T47D (cell line): Measurements from ENCODE around the gene CDK16.

ENCODE experiments used
- DNase-seq, 2 experiments: peaks; one replicate each; pipeline versions ENCODE4 v3.0.0 to v3.0.0-alpha.2; 2011 to 2012; ENCODE audit warnings: low read depth in 1 of 2, low spot score in 1 of 2
- JUND ChIP-seq: IDR thresholded peaks from 2 replicates; pipeline ENCODE4 v1.6.1; 2012; ENCODE audit warnings: low read depth
- in situ Hi-C: cut with HindIII; loops from 2 replicates; pipeline ENCODE4 v1.10.0; 2016; ENCODE audit warnings: low sequenced_read_pairs, low pct_unique_long_range_greater_than_20kb

CDK16 gene

DNA sequence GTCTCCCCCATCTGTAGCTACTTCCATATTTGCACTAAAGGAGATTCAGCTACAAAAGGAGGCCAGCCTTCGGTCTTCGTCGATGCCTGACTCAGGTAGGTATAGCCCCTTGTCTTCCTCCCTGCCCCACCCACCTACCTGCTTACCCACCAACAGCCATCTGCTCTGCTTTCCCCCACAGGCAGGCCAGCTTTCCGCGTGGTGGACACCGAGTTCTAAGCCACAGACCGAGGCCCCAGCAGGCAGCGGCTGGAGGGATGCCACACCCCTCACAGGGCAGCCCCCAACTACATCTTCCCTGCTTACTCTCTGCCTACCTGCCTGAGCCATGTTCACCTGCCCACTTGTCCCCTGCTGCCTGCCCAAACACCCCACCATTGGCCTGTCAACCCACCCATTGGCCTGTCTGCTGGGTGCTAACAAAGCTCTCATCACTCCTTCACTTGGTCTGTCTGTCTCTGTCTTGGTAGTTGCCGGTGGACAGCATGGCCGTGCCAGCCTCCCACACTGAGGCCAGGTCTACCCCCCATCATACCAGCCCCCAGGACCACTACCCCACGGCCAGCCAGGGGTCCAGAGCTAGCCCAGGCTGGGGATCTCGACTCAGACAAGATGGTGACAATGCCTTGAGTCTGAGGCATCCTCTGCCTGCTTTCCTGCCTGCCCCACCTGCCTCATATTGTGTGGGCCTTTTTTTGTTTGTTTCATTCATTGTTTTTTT lies 10.2 kb downstream of the CDK16 start:
- TF ChIP-seq JUND: no peak
- in situ Hi-C loops: no loop called here
- no peak for DNase-seq

GRCh38 chrX:47229427-47229826 lies 10.9 kb downstream of the CDK16 start:
- DNase-seq: no peak
- in situ Hi-C loops: no loop called here
- no peak for TF ChIP-seq JUND

- DNase-seq: no peak
- TF ChIP-seq JUND: no peak
- in situ Hi-C loops: no loop called here
Observed at GRCh38 chrX:47230136-47230868, 11.8 kb downstream of the CDK16 start.

DNA sequence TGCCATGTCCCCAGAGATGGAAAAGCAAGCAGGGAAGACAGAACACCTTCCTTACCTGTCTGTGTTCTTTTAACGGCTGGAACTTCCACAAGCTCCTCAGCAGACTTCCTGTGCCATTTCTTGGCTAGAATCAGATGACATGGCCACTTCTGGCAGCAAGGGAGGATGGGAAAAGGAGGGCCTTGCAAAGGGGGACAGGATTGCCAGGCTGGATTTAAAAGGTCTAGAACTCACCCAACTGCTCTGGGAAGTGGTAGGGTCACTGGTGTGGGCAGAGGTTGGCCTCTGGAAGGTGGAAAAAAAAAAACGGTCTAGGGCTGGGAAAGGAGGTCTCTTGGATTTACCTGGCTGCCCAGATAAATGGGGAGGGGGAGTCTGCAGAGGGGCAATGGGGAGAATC lies 12.7 kb downstream of the CDK16 start:
- DNase-seq: no peak

DNA sequence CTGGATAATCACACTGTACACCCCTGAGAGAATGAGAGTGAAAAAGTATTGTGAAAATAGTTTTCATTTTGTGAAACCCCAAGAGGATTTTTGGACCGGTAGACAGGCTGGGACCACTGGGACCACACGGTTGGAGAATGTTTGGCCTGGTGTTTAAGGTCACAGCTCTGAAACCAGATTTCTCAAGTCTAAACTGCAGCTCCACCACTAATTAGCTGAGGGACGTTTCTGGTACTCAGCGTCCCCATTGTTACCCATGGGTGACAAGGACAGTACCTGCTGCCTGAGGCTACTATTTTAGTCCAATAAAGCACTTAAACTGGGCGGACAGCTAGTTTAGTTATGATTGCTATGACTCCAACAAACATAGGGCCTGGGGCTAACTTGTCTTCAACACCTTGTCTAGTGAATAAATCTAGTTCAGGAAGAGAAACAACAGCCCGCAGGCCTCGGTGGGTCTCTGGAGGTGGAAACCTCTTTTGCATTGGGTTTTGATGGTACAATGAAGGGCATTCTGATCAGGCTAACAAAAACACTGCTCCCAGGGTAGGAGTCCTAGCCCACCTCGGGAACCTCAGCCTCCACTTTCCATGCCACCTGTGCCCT lies 13.8 kb downstream of the CDK16 start:
- TF ChIP-seq JUND: no peak
- DNase-seq: peak in 1 of 2 experiments; percentile 70
- in situ Hi-C loops: no loop called here

More for the DNA sequence above, 12.7 kb downstream of the CDK16 start:
- no peak for TF ChIP-seq JUND
- in situ Hi-C loops: no loop called here

GRCh38 chrX:47232803-47233332 lies 14.4 kb downstream of the CDK16 start, which contains the start of gene USP11:
Gene USP11, plus strand, starts transcription at chrX:47233009. Its CDS starts 35 bp downstream, at chrX:47233044.
- in situ Hi-C loops: no loop called here
- TF ChIP-seq JUND: no peak
- DNase-seq: no peak

- no peak for TF ChIP-seq JUND
- DNase-seq: peak; percentile 82 to 98
- in situ Hi-C loops: no loop called here
Observed at GRCh38 chrX:47233333-47234113, 15.0 kb downstream of the CDK16 start.

DNA sequence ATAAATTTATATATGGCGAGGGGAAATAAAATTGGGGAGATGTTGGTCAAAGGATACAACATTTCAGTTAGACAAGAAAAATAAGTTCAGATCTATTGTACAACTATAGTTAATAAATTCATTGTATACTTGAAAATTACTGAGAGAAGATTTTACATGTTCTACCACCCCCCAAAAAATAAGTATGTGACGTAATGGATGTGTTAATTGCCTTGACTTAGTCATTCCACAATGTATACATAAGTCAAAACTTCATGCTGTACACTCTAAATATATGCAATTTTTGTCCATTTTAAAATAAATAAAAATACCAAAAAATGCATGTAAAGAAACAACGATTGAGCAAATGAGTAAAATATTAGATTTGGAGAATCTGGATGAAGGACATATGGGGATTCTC lies 16.1 kb downstream of the CDK16 start:
- no peak for DNase-seq
- in situ Hi-C loops: no loop called here
- no peak for TF ChIP-seq JUND

DNA sequence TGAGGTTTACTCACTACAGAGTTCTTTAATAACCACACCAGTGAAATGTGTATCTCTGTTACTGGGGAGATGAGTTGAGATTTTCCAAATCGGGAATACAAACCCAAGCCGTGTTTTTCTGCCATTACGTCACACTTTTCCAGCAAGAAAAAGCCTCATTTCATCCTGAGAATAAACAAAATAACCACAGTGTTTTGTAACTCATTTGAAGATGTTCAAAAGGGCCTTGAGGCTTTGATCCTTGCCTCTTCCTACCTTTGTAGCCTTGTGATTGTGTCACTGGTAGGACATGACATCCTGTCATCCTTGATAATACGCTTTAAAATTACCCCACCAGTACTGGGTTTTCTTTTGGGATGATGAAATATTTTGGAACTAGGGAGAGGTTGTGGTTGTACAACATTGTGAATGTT lies 17.2 kb downstream of the CDK16 start:
- no peak for DNase-seq
- TF ChIP-seq JUND: no peak
- in situ Hi-C loops: no loop called here

- no peak for DNase-seq
- TF ChIP-seq JUND: no peak
- in situ Hi-C loops: no loop called here
Observed at GRCh38 chrX:47239199-47239598, 20.7 kb downstream of the CDK16 start.

- in situ Hi-C loops: no loop called here
- no peak for DNase-seq
- TF ChIP-seq JUND: no peak
Observed at GRCh38 chrX:47239898-47240545, 21.5 kb downstream of the CDK16 start.

- DNase-seq: no peak
- no peak for TF ChIP-seq JUND
- in situ Hi-C loops: no loop called here
Observed at GRCh38 chrX:47240619-47241018, 22.1 kb downstream of the CDK16 start.
